Activated naive CD4-positive, alpha-beta T cell treated with Interleukin-2 at 50 U/mL for 16 hours (primary cell): ENCODE results near the gene PRUNE2.

Source experiments
- DNase-seq: peaks from one replicate; pipeline ENCODE4 v3.0.0-alpha.2; 2020

Gene PRUNE2

DNA sequence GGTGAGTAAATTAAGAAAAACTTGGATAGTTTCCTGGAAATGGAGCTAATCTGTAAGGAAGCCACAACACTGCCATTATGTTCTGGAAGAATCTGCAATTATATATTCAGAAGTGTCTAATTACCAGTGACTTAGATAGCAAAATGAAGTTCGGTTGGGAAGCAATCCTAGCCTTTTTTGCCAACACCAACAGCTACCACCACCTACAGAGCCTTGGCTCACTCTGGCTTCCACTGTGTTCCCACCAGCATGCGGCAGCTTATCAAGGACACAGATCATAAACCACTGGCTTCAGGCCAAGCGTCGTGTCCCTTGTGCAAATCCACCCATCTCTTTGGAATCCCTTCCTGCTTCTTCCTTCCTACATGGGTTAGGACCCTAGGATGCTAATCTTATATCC lies 259.7 kb downstream of the PRUNE2 start:
- DNase-seq, result no peak

DNA sequence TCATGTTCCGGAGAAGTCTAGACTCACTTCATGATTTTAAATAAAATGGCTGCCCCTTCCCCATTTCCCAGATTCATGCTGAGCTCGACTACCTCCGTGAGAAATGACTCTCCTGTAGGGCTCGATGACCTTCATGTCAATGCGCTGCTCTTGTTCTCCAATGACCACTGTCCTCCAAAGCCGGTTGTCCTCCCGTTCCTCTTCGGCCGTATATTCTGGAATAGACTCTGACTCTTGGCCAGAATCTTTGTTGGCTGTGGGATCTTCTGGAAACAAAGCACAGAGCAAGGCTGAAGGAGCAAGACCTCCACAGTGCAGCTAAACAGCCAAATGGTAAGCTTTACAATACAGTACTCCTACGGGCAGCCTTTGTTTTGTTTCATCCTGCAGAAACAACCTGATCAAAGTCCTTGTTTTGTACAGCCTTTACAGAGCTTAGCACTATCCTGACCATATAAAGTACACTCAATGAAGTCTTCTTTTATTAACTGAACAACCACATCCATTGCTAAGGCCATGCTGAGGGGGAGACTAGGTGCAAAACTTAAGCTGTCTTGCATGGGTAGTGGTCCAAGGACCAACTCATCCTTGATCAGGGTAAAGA lies 261.2 kb downstream of the PRUNE2 start:
- no peak for DNase-seq

- no peak for DNase-seq
Observed at GRCh38 chr9:76644171-76644570, 261.7 kb downstream of the PRUNE2 start.

DNA sequence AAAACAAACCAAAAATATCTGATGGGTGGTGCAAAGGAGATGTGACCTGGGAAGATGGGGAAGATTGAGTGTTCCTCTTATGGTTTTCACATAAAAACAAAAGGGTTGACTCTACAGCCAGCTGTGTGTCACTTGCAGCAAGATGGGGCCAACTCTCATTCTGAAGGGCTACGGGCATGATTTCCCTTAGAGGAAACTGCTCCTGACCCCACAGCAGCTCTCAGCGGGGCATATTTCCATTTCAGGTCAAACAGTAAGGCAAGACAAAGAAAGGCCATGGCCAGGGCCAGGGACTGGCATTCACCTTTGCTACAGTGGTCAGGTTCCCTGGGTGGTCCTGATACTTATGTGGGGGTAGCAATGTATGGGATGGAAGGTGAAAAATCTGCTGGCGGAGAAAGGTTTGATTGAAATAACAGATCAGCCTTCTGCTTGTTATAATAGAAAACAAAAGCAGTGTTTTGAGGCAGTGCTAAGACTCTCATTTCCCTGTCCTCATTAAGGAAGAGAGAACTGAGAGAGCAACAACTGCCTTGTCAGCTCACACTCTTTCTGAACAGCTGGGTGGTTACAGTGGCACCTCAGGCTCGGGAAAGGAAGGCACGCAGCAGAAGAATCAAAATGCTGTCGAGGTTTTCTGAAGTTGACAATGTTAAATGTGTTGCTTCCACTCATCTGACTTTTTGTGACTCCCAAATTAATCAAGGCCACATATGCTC lies 262.4 kb downstream of the PRUNE2 start:
- no peak for DNase-seq

DNA sequence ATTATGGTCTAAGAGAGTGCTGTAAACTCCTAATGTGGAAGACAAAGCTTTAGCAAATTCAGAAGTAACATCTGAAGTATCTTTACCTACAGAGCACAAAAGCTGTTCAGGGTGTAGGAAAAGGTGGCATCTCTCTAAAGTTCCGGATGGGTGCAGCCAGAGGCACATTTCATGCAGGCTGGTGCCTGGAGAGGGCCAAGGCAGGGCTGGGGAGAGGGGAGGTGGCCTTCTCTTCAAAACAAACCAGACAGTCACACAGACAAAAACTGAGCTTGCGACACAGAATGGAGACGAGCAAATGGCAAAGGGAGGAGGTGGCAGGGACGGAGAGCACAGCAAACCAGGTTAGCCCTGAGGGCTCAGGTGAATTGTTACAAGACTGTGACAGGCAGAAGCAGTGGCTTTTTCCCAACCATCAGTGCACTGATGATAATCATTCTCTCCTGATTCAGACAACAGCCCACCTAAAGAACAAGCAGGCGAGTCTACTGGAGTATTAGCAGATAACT lies 263.2 kb downstream of the PRUNE2 start:
- no peak for DNase-seq

DNA sequence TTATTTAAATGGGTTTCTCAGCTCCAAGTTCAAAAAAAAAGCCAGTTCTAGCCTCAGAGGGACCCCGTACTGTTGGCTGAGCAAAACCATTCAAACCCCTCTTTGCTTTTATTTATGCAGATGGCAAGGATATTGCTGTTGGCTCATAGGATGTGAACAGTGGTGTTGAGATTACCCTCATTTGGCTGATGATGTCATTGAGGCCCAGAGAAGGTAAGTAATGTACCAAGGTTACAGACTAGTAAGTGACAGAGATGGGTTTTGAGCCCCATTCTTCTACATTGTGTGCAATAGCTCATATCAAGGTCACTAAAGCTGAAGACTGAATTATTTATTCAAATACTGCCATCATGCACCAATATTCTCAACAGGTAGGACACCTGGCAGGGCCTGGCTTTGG lies 263.8 kb downstream of the PRUNE2 start:
- DNase-seq, result no peak

DNA sequence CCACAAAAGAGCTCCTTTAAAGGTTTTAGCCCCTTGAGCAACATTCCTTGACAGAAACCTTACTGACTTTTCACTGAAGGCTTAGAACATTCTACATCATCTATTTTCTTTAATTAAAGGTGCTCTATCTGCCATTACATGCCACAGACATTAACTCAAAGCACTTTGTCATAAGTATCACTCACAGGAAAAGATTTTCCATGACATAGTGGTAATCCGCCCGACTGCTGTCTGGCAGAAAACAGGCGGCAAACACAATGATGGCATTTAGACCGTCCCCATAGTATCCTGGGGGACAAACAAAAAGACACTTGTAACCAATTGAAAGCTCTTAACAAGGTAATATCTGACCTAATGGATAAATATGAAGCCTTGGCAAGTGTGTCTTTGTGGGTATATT lies 267.9 kb downstream of the PRUNE2 start:
- no peak for DNase-seq

- DNase-seq, result no peak
Observed at GRCh38 chr9:76637416-76637815, 268.5 kb downstream of the PRUNE2 start.

DNA sequence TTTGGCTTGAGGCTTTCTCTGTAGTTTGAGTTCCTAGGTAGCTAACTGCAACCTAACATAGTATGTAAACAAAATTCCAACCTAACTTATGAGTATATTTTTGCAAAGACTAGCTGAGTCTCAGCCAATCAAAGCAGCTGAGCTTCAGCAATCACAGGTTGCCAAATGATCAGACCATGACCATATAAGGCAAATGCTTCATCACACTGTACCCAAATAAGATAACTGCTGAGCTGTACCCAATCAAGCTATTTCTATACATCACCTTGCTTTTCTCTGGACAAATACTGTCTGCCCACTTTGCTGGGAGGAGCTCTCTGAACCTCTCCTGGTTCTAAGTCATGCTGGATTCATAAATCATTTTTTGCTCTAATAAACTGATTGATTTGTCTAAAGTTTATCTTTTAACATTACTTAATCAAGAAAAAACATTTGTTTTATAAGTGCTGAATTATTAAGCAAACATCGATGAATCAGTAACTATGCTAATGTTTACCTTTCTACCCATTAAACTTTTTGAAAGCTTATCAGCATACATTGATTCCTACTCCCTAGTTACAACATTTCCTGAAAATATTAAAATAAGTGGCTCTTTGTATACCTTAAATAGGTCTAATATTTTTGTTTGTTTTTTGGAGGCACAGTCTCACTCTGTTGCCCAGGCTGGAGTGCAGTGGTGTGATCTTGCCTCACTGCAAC lies 271.4 kb downstream of the PRUNE2 start:
- no peak for DNase-seq

DNA sequence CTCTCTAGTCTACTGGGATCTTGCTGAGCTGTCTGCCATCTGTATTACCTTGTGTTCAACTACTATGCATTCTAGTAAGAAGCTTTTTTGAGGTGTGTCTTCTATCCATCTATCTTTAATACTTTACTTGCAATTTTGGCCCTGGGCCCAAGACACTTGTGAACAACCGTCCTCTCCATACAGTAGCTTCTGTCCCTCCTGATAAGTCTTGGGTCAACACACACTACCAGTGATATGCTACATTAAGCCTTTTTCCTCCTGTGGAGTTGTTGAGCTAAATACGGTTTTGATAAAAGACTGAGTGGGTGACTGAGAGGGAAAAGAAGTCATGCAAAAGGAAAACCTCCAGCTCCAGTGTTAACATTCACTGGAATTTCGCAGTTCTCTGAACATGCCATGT lies 275.0 kb downstream of the PRUNE2 start:
- DNase-seq, result no peak

- no peak for DNase-seq
Observed at GRCh38 chr9:76629205-76629990, 276.5 kb downstream of the PRUNE2 start.

DNA sequence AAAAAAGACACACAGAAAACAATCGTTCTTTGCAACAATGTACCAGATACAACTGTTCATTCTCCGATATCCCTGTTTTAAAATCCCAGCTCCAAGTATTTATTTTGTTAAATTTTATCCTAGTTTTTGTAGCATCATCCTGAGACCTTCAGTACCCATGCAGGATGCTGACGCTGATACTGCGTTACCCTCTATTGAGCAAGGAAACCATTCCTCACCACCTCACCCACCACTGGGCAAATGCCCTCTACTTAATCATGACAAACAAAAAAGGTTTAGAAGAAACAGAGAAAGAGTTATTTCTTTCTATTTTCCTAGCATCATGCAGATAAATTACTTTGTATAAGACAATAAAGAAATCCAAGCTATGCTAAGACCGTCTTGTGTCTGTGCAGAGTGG lies 277.8 kb downstream of the PRUNE2 start:
- no peak for DNase-seq

DNA sequence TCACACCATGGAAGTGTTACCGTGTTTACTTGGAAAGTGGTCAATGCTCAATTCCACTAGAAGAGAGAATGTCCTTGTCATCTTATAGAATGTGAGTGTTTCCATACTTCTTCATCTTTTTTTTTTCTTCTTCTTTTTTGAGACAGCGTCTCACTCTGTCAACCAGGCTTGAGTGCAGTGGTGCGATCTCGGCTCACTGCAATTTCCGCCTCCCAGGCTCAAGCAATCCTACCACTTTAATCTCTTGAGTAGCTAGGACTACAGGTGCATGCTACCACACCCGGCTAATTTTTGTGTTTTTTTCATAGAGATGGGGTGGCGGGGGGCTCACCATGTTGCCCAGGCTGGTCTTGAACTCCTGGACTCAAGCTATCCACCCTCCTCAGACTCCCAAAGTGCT lies 278.9 kb downstream of the PRUNE2 start:
- no peak for DNase-seq

DNA sequence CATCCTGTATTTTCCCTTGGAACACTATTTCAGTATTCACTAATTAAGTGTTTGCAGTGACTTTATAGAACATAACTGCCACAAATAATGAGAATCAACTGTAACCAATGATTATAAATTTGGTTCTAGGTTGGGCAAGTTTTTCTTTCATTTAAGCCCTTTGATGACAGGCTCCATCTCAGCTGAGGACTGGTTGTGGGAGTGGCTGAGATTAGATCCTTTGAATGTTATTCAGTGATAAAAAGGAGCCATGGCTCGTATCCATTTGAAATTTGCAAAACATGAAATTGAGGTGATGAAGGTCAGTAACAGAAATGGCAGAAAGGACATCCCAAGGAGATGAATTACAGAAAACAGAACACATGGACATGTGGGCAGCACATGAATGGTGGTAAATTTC lies 279.8 kb downstream of the PRUNE2 start:
- no peak for DNase-seq

DNA sequence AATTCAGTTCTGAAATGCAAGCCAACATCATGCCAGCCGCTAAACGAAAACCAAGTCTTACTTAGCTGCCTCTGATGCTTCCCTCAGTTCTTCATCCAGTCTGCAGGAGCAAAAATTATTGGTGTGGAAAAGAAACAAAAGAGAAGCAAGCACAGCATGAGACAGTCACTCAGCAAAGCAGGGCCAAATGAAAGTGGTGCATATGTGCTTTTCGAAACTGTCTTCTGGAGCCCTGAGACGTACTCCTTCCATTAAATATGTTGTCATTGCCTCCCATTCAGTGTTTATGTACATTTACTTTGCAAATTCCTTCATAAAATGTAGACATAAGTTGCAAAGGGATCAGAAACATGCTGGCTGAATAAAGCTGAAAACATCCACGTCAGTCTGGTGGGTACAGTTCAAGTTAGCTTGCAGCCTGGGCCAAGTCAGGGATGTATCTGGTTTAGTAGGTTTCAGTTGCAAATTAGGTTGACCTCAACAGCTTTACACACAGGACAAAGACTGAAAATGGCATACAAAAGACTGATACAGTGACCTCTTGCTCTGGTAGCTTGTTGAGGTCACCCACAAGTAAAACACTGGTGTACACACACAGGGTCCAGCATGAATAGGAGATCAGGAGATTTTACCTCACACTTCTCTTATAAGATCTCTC lies 281.4 kb downstream of the PRUNE2 start:
- DNase-seq, result no peak

DNA sequence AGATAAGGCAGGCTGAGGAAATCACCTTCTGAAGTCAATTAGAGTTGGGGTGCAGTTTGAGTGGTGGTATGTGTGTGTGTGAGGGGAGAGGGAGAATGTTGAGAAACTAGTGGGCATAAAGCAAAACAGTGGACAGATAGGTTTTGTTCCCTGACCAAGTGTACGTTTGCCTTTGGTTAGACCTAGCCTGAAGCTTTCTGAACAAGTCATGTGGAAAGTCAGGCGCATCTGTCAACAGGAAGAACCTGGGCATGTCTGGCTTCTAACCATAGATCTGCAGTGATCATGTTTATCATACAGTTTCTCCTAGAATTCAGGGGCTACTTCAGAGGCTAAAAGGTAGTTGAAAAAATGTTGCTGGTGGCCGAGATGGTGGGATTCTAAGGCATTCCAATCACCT lies 284.9 kb downstream of the PRUNE2 start:
- DNase-seq, result no peak

DNA sequence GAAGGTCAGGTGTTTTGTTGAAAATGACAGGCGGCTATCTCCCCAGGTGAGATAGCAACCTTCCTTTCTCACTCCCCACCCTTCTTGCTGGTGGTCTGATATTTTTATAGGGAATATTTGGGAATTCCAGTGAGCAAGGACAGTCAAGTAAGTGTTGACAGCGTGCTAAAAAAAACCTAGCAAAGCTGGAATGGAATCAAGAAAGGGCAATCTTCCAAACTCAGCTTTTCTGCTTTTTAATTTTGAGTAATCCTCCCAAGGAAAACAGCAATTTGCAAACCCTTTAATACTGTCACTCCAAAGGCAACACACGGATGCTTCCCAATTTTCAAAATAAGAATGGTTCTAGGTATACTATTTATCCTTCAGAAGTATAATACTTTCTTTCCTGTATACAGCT lies 285.3 kb downstream of the PRUNE2 start:
- no peak for DNase-seq

DNA sequence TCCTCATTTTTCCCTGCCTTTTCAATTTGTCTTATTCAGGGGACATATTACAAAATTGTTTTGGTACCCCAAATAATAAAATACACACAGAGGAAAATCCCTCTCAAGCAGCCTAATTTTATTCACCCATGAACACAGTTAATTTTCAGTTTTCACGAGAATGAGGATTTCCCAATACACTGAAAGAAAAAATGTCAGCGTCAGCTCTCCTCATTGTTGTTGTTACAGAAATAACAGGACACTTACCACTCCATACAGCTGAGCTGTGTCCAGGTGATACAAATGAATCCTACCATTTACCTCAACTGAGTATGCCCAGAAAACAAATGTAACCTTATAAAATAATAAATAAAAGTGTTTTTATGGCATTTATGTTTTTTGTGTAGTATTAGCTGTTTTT lies 286.3 kb downstream of the PRUNE2 start:
- DNase-seq, result no peak

DNA sequence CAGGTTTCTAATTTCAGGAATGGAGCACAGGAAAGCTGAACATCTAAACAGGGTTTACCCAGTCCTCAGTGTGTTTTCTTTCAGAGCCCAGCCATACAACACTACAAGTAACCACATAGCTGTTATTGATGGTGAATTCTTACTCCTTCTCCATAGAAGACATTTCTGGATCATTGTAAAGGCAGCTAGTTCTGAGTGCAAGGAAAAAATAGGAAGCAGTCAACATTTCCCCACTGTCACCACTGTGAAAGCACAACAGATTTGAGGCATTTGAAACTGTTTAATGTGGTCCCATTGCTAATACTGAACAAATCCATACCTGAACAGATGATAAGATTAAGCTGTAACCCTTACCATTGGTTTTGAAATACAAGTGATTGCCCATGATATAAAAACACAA lies 286.7 kb downstream of the PRUNE2 start:
- no peak for DNase-seq

GRCh38 chr9:76618762-76619161 lies 287.2 kb downstream of the PRUNE2 start:
- no peak for DNase-seq

DNA sequence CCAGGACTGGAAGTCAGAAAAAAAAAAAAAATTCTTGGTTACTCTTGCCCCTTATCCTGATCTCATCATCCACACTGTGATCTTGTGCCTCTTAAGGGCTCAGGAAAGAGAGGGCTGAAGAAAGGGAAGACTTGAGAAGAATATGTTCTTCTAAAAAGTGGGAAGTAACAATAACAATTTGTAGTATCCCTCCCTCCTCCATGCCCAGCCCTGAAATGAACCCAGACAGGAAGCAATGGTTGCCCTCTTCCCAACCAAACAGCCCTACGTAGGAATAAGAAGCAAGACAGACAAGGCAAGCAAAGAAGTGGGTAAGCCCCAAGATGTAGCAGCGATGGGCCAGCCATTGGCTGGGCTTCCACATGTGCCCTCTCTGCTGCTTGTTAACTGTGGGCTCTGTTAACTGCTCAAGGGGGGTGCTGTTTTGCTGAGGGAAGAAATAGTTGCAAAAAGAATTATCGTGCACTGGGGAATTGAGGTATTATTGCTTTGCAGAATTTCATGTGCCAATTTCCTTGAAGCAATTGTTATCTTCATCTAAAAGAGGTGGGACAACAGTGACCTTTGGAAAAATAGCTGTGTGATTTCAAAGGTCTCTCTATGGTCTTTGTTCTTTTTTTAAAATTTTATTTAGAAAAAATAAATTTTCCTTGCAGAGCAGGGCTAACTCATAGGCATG lies 288.3 kb downstream of the PRUNE2 start:
- DNase-seq, result no peak

DNA sequence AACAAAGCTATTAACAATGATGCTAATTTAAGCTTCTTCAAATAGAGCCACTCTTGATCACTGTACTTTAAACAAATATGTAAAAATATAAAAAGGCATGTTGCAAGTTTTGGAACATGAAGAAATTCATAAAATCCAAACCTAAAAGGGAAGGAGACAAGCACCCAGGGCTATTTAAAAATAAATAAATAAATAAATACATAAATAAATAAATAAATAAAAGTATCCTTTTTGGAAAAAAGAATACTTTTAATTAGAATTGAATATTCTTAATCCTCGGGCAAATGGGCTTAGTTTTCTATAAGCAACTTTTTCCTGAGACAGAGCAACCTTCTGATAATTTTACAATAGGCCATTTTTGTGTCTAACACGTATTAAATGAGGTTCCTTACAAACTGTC lies 289.1 kb downstream of the PRUNE2 start:
- DNase-seq, result no peak
